Upper lobe of left lung (tissue), 6 donors: ENCODE measurements around the gene CAPN11. TPM values are rescaled to one million over a fixed set of nuclear protein-coding genes. Genes with fewer than 3 reads are reported as not detected.
"Not testable (repeated sequence)": the region's sequence is repeated elsewhere in the genome, so short reads cannot be mapped to it uniquely, and the experiment has no call there.

Experiments
- ATAC-seq, 2 donors: fragments of 200-7000 bp; cut with Tn5 transposase; one replicate each; pipeline ENCODE4 v1.9.1; 2022; ENCODE audit warnings: mild to moderate bottlenecking in 2 of 2, moderate library complexity in 2 of 2; ENCODE audit not compliant: low FRiP score in 2 of 2
- DNase-seq, 2 donors: peaks; one replicate each; pipeline ENCODE4 v3.0.0-alpha.2; 2019 to 2020
- H3K27ac ChIP-seq, 4 donors: fragments of 200-600 bp; sonication (generic); one replicate each; pipeline ENCODE4 v1.5.1; 2016 to 2019
- H3K27me3 ChIP-seq, 4 donors: fragments of 200-600 bp; sonication (generic); one replicate each; pipeline ENCODE4 v1.5.1; 2017 to 2019
- H3K36me3 ChIP-seq, 4 donors: fragments of 200-600 bp; sonication (generic); one replicate each; pipeline ENCODE4 v1.5.1; 2016 to 2019
- H3K4me1 ChIP-seq, 4 donors: fragments of 200-600 bp; sonication (generic); one replicate each; pipeline ENCODE4 v1.5.1; 2018 to 2019
- H3K4me3 ChIP-seq, 4 donors: fragments of 200-600 bp; sonication (generic); one replicate each; pipeline ENCODE4 v1.5.1; 2017 to 2019; ENCODE audit warnings: mild to moderate bottlenecking in 2 of 4, moderate library complexity in 1 of 4
- H3K9me3 ChIP-seq, 4 donors: fragments of 200-600 bp; sonication (generic); one replicate each; pipeline ENCODE4 v1.5.1; 2018 to 2019
- EP300 ChIP-seq, 4 donors: sonication (generic); formaldehyde crosslinking; IDR thresholded peaks; one replicate each; pipeline ENCODE4 v1.5.1; 2017; ENCODE audit warnings: antibody characterized with exemption in 4 of 4, control low read depth in 2 of 4
- POLR2A ChIP-seq, 4 donors: fragments of 450-650 bp; IDR thresholded peaks; one replicate each; pipeline ENCODE4 v1.5.1; 2016 to 2017; ENCODE audit warnings: antibody characterized with exemption in 4 of 4, mild to moderate bottlenecking in 2 of 4
- POLR2AphosphoS5 ChIP-seq, 2 donors: sonication (generic); formaldehyde crosslinking; IDR thresholded peaks; one replicate each; pipeline ENCODE4 v1.5.1; 2017; ENCODE audit warnings: antibody characterized with exemption in 2 of 2
- WGBS, 2 donors: methylation state at CpG; one replicate each; pipeline ENCODE4 v1.1.5; 2017 to 2018; 5-methylcytosine and 5-hydroxymethylcytosine counted together
- total RNA-seq, 6 donors: library from RNA; depleted of rRNA in 4 of 6; stranded (reverse); fragments of >200 nt in 4 of 6; gene quantifications; one replicate each; pipeline versions ENCODE4 v1.1.0 to v1.2.1, GENCODE V29; 2016 to 2021
- TF ChIP-seq, protein P1 (sequence below), 6 experiments: fragments of 450-650 bp in 4 of 6; fragments of 200-600 bp in 2 of 6; sonication (generic) in 2 of 6; IDR thresholded peaks; one replicate each; pipeline ENCODE4 v1.5.1; 2016 to 2019; ENCODE audit warnings: antibody characterized with exemption in 6 of 6
- donor health status: DM: no; HTN: no; CAD: no; lungs with moderate emphysema.
- donor health status: DM: no; HTN: yes; CAD: no; lungs with severe emphysema.

The CAPN11 gene
- total RNA-seq, 6 donors from 2014 or later = 0.30 to 0.81 (median 0.52) TPM; not detected in 2

GRCh38 chr6:44179648-44180047 lies 21.0 kb downstream of the CAPN11 start:
- no peak for TF ChIP-seq POLR2AphosphoS5 (IDR thresholded peaks at IDR 0.05)
- no peak for TF ChIP-seq EP300 (IDR thresholded peaks at IDR 0.05)
- TF ChIP-seq, protein P1, sequence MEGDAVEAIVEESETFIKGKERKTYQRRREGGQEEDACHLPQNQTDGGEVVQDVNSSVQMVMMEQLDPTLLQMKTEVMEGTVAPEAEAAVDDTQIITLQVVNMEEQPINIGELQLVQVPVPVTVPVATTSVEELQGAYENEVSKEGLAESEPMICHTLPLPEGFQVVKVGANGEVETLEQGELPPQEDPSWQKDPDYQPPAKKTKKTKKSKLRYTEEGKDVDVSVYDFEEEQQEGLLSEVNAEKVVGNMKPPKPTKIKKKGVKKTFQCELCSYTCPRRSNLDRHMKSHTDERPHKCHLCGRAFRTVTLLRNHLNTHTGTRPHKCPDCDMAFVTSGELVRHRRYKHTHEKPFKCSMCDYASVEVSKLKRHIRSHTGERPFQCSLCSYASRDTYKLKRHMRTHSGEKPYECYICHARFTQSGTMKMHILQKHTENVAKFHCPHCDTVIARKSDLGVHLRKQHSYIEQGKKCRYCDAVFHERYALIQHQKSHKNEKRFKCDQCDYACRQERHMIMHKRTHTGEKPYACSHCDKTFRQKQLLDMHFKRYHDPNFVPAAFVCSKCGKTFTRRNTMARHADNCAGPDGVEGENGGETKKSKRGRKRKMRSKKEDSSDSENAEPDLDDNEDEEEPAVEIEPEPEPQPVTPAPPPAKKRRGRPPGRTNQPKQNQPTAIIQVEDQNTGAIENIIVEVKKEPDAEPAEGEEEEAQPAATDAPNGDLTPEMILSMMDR (IDR thresholded peaks at IDR 0.05) = no peak
- TF ChIP-seq POLR2A (IDR thresholded peaks at IDR 0.05) = no peak
- Histone ChIP-seq H3K27ac (no peak overlapping the region), H3K27me3 (no peaks in the 10 kb centered on the region), H3K9me3 (no peaks in the 10 kb centered on the region), H3K4me1 (peaks cover 0 to 4% (median 0%) of the 10 kb centered on the region in 4 donors), H3K36me3 (no peaks in the 10 kb centered on the region), H3K4me3 (no peak overlapping the region)
- WGBS, 2 donors = 85 to 86% methylated on average over 4 to 7 of the region's 7 CpGs
- DNase-seq (no peak), ATAC-seq (no peak)

- TF ChIP-seq POLR2A (IDR thresholded peaks at IDR 0.05) = no peak
- no peak for TF ChIP-seq POLR2AphosphoS5 (IDR thresholded peaks at IDR 0.05)
- WGBS, 2 donors = 80 to 85% methylated on average over 4 of the region's 4 CpGs
Measured at GRCh38 chr6:44180406-44180805, 21.8 kb downstream of the CAPN11 start.

GRCh38 chr6:44180886-44181285 lies 22.3 kb downstream of the CAPN11 start:
- no peaks in the 10 kb centered on the region for H3K9me3 ChIP-seq
- ATAC-seq (no peak), DNase-seq (no peak)
- H3K4me3 ChIP-seq = no peak overlapping the region
- peaks cover 0 to 4% (median under 1%) of the 10 kb centered on the region in 4 donors for H3K4me1 ChIP-seq
- 80 to 100% methylated on average over 3 to 4 of the region's 4 CpGs for WGBS, 2 donors
- TF ChIP-seq POLR2A (IDR thresholded peaks at IDR 0.05) (no peak), POLR2AphosphoS5 (IDR thresholded peaks at IDR 0.05) (no peak), EP300 (IDR thresholded peaks at IDR 0.05) (no peak)
- TF ChIP-seq, protein P1 (IDR thresholded peaks at IDR 0.05) = no peak
- H3K27me3 ChIP-seq = no peaks in the 10 kb centered on the region
- no peaks in the 10 kb centered on the region for H3K36me3 ChIP-seq
- no peak overlapping the region for H3K27ac ChIP-seq

More at GRCh38 chr6:44180406-44180805, 21.8 kb downstream of the CAPN11 start:
- H3K4me3 ChIP-seq = no peak overlapping the region
- H3K9me3 ChIP-seq = no peaks in the 10 kb centered on the region
- no peaks in the 10 kb centered on the region for H3K36me3 ChIP-seq
- no peaks in the 10 kb centered on the region for H3K27me3 ChIP-seq
- no peak for ATAC-seq
- H3K27ac ChIP-seq = no peak overlapping the region
- no peak for DNase-seq
- H3K4me1 ChIP-seq = peaks cover 0 to 4% (median 0%) of the 10 kb centered on the region in 4 donors

- not testable (repeated sequence) for H3K4me3 ChIP-seq, H3K27ac ChIP-seq, ATAC-seq, H3K4me1 ChIP-seq, H3K27me3 ChIP-seq, H3K9me3 ChIP-seq, DNase-seq, H3K36me3 ChIP-seq
Measured at GRCh38 chr6:44181784-44182183, 23.2 kb downstream of the CAPN11 start.

DNA sequence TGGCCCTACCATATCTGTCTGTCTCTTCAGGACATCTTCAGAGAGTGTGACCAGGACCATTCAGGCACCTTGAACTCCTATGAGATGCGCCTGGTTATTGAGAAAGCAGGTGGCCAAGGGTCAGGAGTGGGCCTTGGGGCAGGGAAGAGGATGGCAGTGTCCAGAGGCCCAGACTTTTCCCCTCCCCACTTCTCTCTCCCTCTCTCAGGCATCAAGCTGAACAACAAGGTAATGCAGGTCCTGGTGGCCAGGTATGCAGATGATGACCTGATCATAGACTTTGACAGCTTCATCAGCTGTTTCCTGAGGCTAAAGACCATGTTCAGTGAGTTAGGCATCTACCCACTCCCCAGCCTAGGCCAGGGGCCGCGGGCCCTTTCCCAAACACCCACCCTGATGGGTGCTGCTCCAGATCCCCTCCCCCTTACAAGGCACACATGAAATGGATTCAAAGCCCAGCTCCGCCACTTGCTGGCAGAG lies 24.3 kb downstream of the CAPN11 start:
- no peak overlapping the region for H3K4me3 ChIP-seq
- no peaks in the 10 kb centered on the region for H3K9me3 ChIP-seq
- 91 to 95% methylated on average over 4 of the region's 4 CpGs for WGBS, 2 donors
- TF ChIP-seq, protein P1 (IDR thresholded peaks at IDR 0.05) = no peak
- TF ChIP-seq POLR2A (IDR thresholded peaks at IDR 0.05) = no peak
- TF ChIP-seq POLR2AphosphoS5 (IDR thresholded peaks at IDR 0.05) = no peak
- TF ChIP-seq EP300 (IDR thresholded peaks at IDR 0.05) = no peak
- H3K4me1 ChIP-seq = peaks cover 0 to 5% (median 2%) of the 10 kb centered on the region in 4 donors
- no peaks in the 10 kb centered on the region for H3K27me3 ChIP-seq
- DNase-seq (no peak), ATAC-seq (no peak)
- H3K27ac ChIP-seq = no peak overlapping the region
- no peaks in the 10 kb centered on the region for H3K36me3 ChIP-seq

- no peak for ATAC-seq
- no peak overlapping the region for H3K27ac ChIP-seq
- no peak for TF ChIP-seq EP300 (IDR thresholded peaks at IDR 0.05)
- TF ChIP-seq POLR2A (IDR thresholded peaks at IDR 0.05) = no peak
- TF ChIP-seq, protein P1 (IDR thresholded peaks at IDR 0.05) = no peak
- H3K36me3 ChIP-seq = no peaks in the 10 kb centered on the region
- no peaks in the 10 kb centered on the region for H3K27me3 ChIP-seq
- DNase-seq = no peak
- H3K9me3 ChIP-seq = no peaks in the 10 kb centered on the region
- peaks cover 0 to 5% (median 2%) of the 10 kb centered on the region in 4 donors for H3K4me1 ChIP-seq
- no peak overlapping the region for H3K4me3 ChIP-seq
- 88 to 91% methylated on average over 4 to 9 of the region's 9 CpGs for WGBS, 2 donors
Measured at GRCh38 chr6:44183783-44184182, 25.2 kb downstream of the CAPN11 start.

GRCh38 chr6:44185356-44185755 lies 26.7 kb downstream of the CAPN11 start:
- H3K27ac ChIP-seq, H3K4me3 ChIP-seq, H3K9me3 ChIP-seq, H3K27me3 ChIP-seq, H3K36me3 ChIP-seq, ATAC-seq, DNase-seq, H3K4me1 ChIP-seq: not testable (repeated sequence)
- WGBS, 2 donors = 83 to 84% methylated on average over 7 of the region's 7 CpGs
